T47D (cell line): Measurements from ENCODE around the gene POTEF.
"Not testable (repeated sequence)": the region's sequence is repeated elsewhere in the genome, so short reads cannot be mapped to it uniquely, and the experiment has no call there.

Experiments used
- DNase-seq, 2 experiments: peaks; one replicate each; pipeline versions ENCODE4 v3.0.0 to v3.0.0-alpha.2; 2011 to 2012; ENCODE audit warnings: low read depth in 1 of 2, low spot score in 1 of 2
- in situ Hi-C: cut with HindIII; loops from 2 replicates; pipeline ENCODE4 v1.10.0; 2016; ENCODE audit warnings: low sequenced_read_pairs, low pct_unique_long_range_greater_than_20kb

POTEF gene

GRCh38 chr2:130053217-130053911, 75.7 kb downstream of the POTEF start:
- in situ Hi-C loops, DNase-seq: not testable (repeated sequence)

DNA sequence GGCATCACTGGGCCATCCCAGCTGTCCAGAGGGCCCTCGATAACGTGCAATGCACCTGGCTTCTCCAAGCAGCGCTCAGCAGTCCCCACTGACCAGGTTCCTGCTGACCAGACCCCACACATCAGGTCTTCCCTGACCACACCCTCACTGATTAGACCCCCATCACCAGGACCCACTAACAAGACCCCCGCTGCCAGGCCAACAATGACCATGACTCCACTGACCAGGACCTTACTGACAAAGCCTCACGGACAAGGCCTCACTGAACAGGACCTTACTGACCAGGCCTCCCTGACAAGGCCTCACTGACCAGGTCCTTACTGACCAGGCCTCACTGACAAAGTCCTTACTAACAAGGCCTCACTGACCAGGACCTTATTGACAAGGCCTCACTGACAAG, 76.6 kb downstream of the POTEF start:
- DNase-seq, in situ Hi-C loops: not testable (repeated sequence)

GRCh38 chr2:130048422-130048821, 80.6 kb downstream of the POTEF start:
- DNase-seq, in situ Hi-C loops: not testable (repeated sequence)

DNA sequence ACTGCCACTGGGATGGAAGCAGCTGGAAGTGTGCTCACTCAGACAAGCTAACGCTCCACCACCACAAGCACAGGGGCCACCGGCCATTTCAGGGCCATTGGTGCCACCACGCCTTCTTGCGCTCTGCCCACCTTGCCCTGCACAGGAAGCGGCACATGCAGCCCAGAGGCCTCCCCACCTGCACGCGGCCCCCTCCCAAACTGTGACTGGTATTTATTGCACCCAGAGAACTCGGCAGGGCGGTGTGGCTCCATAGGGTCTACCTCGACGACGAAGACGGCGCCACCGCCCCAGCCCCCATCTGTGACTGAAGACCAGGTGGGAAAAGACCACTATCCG, 90.8 kb downstream of the POTEF start:
- in situ Hi-C loops, DNase-seq: not testable (repeated sequence)

- DNase-seq, in situ Hi-C loops: not testable (repeated sequence)
These were observed 103.1 kb downstream of the POTEF start for GRCh38 chr2:130025931-130026330.
